Heart right ventricle (tissue), 16 donors: ENCODE results near the gene CSRP2. TPM values are rescaled to one million over a fixed set of nuclear protein-coding genes. Genes with fewer than 3 reads are reported as not detected.

Source experiments
- ATAC-seq, 8 donors: fragments of 200-7000 bp; cut with Tn5 transposase; one replicate each; pipeline ENCODE4 v1.9.1; 2020; ENCODE audit warnings: mild to moderate bottlenecking in 8 of 8, moderate library complexity in 8 of 8, moderate number of reproducible peaks in 1 of 8
- DNase-seq, 2 donors: peaks; one replicate each; pipeline ENCODE4 v3.0.0-alpha.2; 2020
- H3K27ac ChIP-seq, 10 donors: fragments of 200-600 bp; sonication (generic) in 2 of 10; one replicate each; pipeline versions ENCODE4 v1.5.0 to v1.8.0; 2020 to 2022; ENCODE audit warnings: mild to moderate bottlenecking in 3 of 10
- H3K27me3 ChIP-seq, 7 donors: fragments of 200-600 bp; one replicate each; pipeline ENCODE4 v1.8.0; 2021 to 2022; ENCODE audit warnings: mild to moderate bottlenecking in 2 of 7
- H3K36me3 ChIP-seq, 9 donors: fragments of 200-600 bp; sonication (generic) in 1 of 9; one replicate each; pipeline versions ENCODE4 v1.5.0 to v1.8.0; 2020 to 2022; ENCODE audit warnings: mild to moderate bottlenecking in 2 of 9
- H3K4me1 ChIP-seq, 9 donors: fragments of 200-600 bp; sonication (generic) in 1 of 9; one replicate each; pipeline versions ENCODE4 v1.5.0 to v1.8.0; 2020 to 2022; ENCODE audit warnings: mild to moderate bottlenecking in 4 of 9
- H3K4me3 ChIP-seq, 10 donors: fragments of 200-600 bp; sonication (generic) in 2 of 10; one replicate each; pipeline versions ENCODE4 v1.5.0 to v1.8.0; 2020 to 2022; ENCODE audit warnings: mild to moderate bottlenecking in 7 of 10, moderate library complexity in 2 of 10
- H3K9me3 ChIP-seq, 11 donors: fragments of 200-600 bp in 10 of 11; sonication (generic) in 2 of 11; one replicate each; pipeline versions ENCODE4 v1.5.0 to v1.8.0; 2013 to 2022; ENCODE audit warnings: mild to moderate bottlenecking in 2 of 11, control low read depth in 1 of 11, moderate library complexity in 1 of 11
- WGBS, 2 donors: extraction: QIAGEN DNeasy Blood & Tissue Kit; methylation state at CpG; one replicate each; pipeline ENCODE4 v1.1.7; 2013; ENCODE audit warnings: inconsistent platforms in 1 of 2; 5-methylcytosine and 5-hydroxymethylcytosine counted together
- intact Hi-C, 10 donors: fragments of 100-400 bp; cut with DNase I; formaldehyde crosslinking; loops; one replicate each; pipeline versions ENCODE4 v1.11.1 to v1.14.2; 2022
- polyA plus RNA-seq, 2 donors: library from polyadenylated mRNA; stranded (reverse); fragments of 200-250 nt; gene quantifications; one replicate each; pipeline ENCODE4 v1.2.3, GENCODE V29; 2013
- total RNA-seq, 10 donors: library from RNA; stranded (reverse); fragmentation: NEBNext Ultra II Directional in 3 of 10; extraction: Animal tissue kit (Norgen Biotek cat#: 25700) in 3 of 10; gene quantifications; one replicate each; pipeline versions ENCODE4 v1.2.1 to v1.2.4, GENCODE V29; 2021 to 2023
- TF ChIP-seq, protein P1 (sequence below), 9 donors: fragments of 200-600 bp; sonication (generic) in 2 of 9; IDR thresholded peaks; one replicate each; pipeline versions ENCODE4 v1.5.0 to v1.8.0; 2021 to 2022; ENCODE audit warnings: antibody characterized with exemption in 9 of 9, mild to moderate bottlenecking in 5 of 9, moderate library complexity in 1 of 9
- donor health status: Arrhythmogenic right ventricular cardiomyopathy.
- donor health status: ischemic (EF 13 %, LVEDD 7.1; RV severe dilation, severe dysfunction).
- donor health status: healthy with polysubstance abuse.
- donor health status: DM: no; HTN: yes; CAD: no.
- donor health status: DM: no; HTN: no; CAD: no.
- donor health status: ischemic (EF 25% LVEDD 6.9; RV normal size, moderate dysfunction).
- donor health status: ischemic (EF 25% LVEDD 5.7; RV mildly dilated, moderate dysfunction).
- donor health status: healthy.
- donor health status: DM: yes; HTN: yes; CAD: no.
- donor health status: Ischemic cardiomyopathy.
- donor health status: ischemic (EF 35%, LVEDD 5.7; RV mildly dilated, moderate dysfunction).
- donor health status: nonischemic (EF 11% LVEDD 7.7; RV severe dilation, severe dysfunction).
- donor health status: DM: yes; HTN: yes; CAD: no.
- donor health status: PGD.
- donor health status: ischemic (EF 29% LVEDD 5.4; RV normal size, mild dysfunction).
- donor health status: nonischemic (EF 23%, LVEDD 6.1; RV moderate dilation, normal function).

CSRP2 gene
- total and polyA plus RNA-seq, 12 donors = 9.7 to 46.3 (median 21.8) TPM

GRCh38 chr12:76921891-76922664 is 43.3 kb upstream of the CSRP2 start:
- 73 to 83% methylated on average over 6 of the region's 6 CpGs for WGBS, 2 donors
- no peak overlapping the region for H3K27ac ChIP-seq
- no peak overlapping the region for H3K4me3 ChIP-seq
- no peaks in the 10 kb centered on the region for H3K36me3 ChIP-seq
- H3K9me3 ChIP-seq = no peaks in the 10 kb centered on the region
- ATAC-seq (no peak), DNase-seq (no peak)
- intact Hi-C loops = loop anchor here in 2 of 10 donors (5.0 to 10.0 kb wide), 3 partner anchors 40 to 300 kb away; no protein-coding TSS in a partner anchor
- no peaks in the 10 kb centered on the region for H3K27me3 ChIP-seq
- TF ChIP-seq, protein P1, sequence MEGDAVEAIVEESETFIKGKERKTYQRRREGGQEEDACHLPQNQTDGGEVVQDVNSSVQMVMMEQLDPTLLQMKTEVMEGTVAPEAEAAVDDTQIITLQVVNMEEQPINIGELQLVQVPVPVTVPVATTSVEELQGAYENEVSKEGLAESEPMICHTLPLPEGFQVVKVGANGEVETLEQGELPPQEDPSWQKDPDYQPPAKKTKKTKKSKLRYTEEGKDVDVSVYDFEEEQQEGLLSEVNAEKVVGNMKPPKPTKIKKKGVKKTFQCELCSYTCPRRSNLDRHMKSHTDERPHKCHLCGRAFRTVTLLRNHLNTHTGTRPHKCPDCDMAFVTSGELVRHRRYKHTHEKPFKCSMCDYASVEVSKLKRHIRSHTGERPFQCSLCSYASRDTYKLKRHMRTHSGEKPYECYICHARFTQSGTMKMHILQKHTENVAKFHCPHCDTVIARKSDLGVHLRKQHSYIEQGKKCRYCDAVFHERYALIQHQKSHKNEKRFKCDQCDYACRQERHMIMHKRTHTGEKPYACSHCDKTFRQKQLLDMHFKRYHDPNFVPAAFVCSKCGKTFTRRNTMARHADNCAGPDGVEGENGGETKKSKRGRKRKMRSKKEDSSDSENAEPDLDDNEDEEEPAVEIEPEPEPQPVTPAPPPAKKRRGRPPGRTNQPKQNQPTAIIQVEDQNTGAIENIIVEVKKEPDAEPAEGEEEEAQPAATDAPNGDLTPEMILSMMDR (IDR thresholded peaks at IDR 0.05) = no peak
- no peaks in the 10 kb centered on the region for H3K4me1 ChIP-seq

GRCh38 chr12:76921100-76921471 is 42.3 kb upstream of the CSRP2 start:
- H3K4me1 ChIP-seq = peaks cover 0 to 6% (median 3%) of the 10 kb centered on the region in 9 donors

DNA sequence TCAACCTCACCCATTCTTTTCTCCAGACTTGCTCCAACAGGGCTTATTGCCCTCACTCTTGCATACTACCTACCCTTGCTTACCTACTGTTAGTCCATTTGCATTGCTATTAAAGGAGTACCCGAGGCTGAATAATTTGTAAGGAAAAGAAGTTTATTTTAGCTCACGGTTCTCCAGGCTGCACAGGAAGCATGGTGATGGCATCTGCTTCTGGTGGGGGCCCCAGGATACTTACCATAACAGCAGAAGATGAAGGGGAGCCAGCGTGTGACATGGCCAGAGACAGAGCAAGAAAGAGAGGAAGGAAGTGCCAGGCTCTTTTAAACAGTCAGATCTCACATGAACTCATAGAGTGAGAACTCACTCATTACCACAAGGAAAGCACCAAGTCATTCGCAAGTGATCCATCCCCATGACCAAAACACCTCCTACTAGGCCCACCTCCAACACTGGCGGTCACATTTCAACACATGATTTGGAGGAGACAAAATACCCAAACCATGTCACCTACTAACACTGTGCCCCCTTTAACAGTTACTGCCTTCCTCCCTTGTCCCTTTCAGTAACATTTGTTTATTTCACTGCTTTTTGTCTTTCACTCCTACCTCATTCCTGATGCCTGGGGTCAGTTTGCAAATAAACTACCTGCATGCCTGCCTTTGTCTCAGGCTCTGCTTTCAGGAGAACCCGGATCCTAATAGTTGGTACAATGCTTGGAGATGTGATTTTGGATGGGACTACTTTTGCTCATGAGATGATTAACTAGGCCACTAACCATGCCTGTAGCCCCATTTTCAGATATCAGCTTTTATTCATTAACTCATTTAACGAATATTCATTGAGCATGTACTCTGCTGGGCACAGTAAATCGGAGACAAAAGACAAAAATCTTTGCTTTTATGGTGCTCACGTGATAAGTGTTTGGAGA is 41.6 kb upstream of the CSRP2 start:
- H3K4me1 ChIP-seq = peaks cover 0 to 10% (median 3%) of the 10 kb centered on the region in 9 donors
- H3K27me3 ChIP-seq = no peaks in the 10 kb centered on the region
- intact Hi-C loops = loop anchor here in 2 of 10 donors (5.0 to 10.0 kb wide), 3 partner anchors 38 to 298 kb away; no protein-coding TSS in a partner anchor
- H3K9me3 ChIP-seq = no peaks in the 10 kb centered on the region
- 82 to 85% methylated on average over 9 of the region's 9 CpGs for WGBS, 2 donors
- ATAC-seq = no peak
- TF ChIP-seq, protein P1 (IDR thresholded peaks at IDR 0.05) = no peak
- H3K36me3 ChIP-seq = no peaks in the 10 kb centered on the region
- H3K4me3 ChIP-seq = no peak overlapping the region
- H3K27ac ChIP-seq = no peak overlapping the region
- no peak for DNase-seq

More at GRCh38 chr12:76921100-76921471, 42.3 kb upstream of the CSRP2 start:
- Histone ChIP-seq H3K36me3 (no peaks in the 10 kb centered on the region), H3K27me3 (no peaks in the 10 kb centered on the region), H3K27ac (no peak overlapping the region), H3K9me3 (no peaks in the 10 kb centered on the region), H3K4me3 (no peak overlapping the region)
- no peak for ATAC-seq
- intact Hi-C loops = loop anchor here in 2 of 10 donors (5.0 to 10.0 kb wide), 3 partner anchors 39 to 299 kb away; no protein-coding TSS in a partner anchor
- no peak for DNase-seq
- WGBS, 2 donors = 81 to 90% methylated on average over 2 of the region's 2 CpGs
- TF ChIP-seq, protein P1 (IDR thresholded peaks at IDR 0.05) = no peak
